Activated CD4-positive, alpha-beta T cell treated with anti-CD3 and anti-CD28 coated beads for 48 hours (primary cell): ENCODE results near the gene MRPL51.

Experiments
- DNase-seq: peaks from one replicate; pipeline ENCODE4 v3.0.0-alpha.2; 2020

The MRPL51 gene

DNA sequence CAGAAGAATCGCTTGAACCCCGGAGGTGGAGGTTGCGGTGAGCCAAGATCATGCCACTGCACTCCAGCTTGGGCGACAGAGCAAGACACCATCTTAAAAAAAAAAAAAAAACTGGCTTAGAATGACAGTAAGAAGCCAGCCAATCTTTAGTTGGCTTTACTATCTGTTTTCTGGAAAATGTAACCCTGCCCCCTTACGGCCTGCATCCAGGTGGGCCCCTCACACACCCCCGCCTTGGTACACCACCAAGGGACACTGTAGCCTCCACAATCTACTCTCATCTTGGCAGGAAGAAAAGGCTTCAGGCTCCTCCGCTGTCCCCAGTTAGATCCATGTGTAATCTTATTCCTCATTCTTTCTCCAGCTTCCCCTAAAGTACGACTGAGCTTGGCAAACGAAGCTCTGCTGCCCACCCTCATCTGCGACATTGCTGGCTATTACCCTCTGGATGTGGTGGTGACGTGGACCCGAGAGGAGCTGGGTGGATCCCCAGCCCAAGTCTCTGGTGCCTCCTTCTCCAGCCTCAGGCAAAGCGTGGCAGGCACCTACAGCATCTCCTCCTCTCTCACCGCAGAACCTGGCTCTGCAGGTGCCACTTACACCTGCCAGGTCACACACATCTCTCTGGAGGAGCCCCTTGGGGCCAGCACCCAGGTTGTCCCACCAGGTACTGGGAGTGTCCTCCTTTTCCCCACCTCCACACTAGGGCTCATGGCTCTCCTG, 34.6 kb downstream of the MRPL51 start:
- no peak for DNase-seq

DNA sequence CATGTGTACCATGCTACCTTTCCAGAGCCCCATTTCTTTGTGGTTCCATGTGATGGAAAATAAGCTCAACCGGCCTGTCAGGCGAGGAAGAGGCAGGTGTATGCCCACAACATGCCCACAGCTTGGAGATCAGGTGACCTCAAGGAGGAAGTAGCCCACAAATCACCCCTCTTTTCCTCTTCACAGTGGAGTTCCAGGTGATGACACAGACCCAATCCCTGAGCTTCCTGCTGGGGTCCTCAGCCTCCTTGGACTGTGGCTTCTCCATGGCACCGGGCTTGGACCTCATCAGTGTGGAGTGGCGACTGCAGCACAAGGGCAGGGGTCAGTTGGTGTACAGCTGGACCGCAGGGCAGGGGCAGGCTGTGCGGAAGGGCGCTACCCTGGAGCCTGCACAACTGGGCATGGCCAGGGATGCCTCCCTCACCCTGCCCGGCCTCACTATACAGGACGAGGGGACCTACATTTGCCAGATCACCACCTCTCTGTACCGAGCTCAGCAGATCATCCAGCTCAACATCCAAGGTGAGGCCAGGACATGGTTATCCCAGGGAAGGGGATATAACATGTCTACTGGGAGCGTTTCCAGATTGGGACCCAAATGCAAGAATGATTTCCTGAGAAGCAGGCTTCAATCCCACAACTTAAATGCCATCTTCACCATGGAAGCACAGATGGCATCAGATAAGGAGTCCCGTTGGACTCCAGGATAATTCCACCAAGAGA, 35.7 kb downstream of the MRPL51 start:
- DNase-seq: no peak

DNA sequence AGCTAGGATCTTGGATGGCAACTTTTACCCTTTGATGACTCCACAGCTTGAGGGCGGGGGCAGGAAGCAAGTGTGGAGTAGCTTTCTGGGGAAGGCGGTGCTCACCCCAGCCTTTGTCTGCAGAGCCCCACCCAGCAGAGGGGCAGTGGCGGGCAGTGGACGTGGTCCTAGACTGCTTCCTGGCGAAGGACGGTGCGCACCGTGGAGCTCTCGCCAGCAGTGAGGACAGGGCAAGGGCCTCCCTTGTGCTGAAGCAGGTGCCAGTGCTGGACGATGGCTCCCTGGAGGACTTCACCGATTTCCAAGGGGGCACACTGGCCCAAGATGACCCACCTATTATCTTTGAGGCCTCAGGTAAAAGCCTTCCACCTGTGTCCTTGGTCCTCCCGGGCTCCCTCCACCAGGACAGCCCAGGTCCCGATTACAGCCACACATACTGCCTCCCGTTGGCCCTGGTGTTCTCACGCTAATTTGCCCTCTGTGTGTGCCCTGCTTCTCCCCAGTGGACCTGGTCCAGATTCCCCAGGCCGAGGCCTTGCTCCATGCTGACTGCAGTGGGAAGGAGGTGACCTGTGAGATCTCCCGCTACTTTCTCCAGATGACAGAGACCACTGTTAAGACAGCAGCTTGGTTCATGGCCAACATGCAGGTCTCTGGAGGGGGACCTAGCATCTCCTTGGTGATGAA, 40.0 kb downstream of the MRPL51 start:
- no peak for DNase-seq

DNA sequence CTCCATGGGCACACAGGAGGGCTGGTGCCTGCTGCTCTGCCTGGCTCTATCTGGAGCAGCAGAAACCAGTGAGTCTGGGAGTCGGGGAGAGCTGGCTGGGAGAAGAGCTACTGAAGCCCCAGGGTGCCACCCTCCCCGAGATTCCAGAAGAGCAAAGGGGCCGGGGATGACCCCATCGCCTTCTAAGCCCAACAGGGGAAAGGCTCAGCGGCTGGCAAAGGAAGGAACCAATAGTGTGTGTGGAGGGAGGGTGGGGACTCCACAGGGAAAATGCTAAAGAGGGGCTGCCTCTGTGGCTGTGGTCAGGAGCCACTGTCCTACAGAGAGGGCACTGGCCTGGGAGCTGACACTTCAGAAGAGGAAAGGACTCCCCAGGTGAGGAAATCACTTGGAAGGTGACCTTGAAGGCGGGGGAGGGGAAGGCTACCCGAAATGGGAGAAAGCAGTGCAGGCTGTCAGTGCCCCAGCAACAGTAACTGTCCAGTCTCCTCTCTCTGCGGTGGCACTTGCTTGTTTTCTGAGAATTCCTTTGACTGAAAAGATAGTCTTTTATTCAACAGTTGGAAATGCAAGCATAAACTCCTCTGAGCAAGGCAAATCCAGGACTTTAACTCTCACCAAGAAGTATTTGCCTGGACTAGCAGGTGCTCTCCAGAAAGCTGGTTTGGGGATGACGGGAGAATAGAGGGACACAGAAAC, 40.7 kb downstream of the MRPL51 start:
- DNase-seq: no peak

DNA sequence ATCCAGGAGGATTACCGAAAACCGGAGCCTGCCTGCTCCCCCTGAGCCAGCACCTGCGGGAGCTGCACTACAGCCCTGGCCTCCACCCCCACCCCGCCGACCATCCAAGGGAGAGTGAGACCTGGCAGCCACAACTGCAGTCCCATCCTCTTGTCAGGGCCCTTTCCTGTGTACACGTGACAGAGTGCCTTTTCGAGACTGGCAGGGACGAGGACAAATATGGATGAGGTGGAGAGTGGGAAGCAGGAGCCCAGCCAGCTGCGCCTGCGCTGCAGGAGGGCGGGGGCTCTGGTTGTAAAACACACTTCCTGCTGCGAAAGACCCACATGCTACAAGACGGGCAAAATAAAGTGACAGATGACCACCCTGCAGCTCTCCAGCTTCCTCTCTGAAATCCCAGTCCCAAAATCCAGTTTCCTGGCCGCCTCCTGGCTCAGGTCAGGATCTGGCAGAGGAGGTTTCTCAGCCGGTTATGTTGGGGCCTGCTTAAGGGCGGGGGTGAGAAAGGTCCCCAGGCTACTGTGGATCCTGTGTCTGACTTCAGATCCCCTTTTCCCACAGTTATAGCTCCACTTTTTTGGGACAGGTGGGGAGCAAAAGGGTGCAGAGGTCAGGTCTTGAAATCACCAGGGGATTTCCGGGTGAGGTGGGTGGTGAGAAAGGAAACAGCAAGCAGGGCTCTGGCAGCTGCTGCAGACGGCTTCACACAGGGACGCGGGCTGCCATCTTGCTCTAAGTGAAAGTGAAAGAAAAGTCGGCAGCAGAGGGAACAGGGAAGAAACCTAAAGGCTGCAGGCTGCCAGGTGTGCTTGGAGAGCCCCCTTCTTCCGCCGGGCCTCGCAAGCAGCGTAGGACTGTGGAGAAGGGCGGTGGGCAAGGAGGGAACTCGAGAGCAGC, 41.5 kb downstream of the MRPL51 start, which contains the start of gene TAPBPL:
TSS of gene TAPBPL (plus strand) at position 695 of the 897 bp plus-strand sequence. CDS start 207 bp downstream, outside the sequence.
- DNase-seq: peak; percentile 85

DNA sequence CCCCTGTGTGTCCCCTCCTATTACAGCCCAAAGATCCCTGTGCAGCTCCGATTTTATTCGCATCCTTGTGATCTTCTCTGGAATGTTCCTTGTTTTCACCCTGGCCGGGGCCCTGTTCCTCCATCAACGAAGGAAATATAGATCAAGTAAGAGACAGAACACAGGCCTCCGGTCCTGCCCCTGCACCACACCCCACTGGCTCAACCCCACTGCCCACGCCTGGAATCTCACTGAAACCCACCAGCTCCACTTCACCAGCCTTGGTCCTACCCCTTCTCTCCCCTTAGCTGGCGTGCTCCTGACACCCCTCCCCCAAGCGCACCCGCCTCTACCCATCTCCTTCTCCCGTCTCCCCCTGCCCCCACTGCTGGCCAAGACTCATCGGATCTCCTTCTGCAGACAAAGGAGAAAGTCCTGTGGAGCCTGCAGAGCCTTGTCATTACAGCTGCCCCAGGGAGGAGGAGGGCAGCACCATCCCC, 42.2 kb downstream of the MRPL51 start:
- peak; percentile 56 for DNase-seq

DNA sequence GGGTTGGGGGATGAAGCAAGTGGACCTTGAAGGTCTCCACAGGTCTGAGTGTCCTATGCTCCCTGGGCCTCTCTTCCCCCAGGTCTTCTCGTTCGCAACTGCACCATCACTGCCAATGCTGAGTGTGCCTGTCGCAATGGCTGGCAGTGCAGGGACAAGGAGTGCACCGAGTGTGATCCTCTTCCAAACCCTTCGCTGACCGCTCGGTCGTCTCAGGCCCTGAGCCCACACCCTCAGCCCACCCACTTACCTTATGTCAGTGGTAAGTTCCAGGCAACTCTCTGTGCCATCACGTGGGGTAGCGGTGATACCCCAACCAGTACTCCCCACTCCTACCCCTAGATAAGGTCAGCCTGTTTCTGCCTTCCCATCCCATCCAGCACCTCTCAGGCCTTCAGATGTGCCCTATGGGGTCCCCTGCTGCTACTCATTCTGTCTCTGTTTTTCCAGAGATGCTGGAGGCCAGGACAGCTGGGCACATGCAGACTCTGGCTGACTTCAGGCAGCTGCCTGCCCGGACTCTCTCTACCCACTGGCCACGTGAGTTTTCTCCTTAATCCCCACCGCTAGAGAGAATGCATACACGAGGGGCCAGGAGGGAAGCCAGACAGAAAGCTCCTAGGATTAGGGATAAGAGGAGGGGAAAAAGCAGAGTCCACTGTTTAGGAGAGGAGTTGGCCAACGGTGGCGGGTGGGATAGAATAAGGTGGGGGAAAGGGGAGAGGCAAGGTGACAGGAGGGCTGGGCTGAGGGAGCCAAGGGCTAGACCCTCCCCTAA, 42.8 kb downstream of the MRPL51 start:
- DNase-seq: no peak

DNA sequence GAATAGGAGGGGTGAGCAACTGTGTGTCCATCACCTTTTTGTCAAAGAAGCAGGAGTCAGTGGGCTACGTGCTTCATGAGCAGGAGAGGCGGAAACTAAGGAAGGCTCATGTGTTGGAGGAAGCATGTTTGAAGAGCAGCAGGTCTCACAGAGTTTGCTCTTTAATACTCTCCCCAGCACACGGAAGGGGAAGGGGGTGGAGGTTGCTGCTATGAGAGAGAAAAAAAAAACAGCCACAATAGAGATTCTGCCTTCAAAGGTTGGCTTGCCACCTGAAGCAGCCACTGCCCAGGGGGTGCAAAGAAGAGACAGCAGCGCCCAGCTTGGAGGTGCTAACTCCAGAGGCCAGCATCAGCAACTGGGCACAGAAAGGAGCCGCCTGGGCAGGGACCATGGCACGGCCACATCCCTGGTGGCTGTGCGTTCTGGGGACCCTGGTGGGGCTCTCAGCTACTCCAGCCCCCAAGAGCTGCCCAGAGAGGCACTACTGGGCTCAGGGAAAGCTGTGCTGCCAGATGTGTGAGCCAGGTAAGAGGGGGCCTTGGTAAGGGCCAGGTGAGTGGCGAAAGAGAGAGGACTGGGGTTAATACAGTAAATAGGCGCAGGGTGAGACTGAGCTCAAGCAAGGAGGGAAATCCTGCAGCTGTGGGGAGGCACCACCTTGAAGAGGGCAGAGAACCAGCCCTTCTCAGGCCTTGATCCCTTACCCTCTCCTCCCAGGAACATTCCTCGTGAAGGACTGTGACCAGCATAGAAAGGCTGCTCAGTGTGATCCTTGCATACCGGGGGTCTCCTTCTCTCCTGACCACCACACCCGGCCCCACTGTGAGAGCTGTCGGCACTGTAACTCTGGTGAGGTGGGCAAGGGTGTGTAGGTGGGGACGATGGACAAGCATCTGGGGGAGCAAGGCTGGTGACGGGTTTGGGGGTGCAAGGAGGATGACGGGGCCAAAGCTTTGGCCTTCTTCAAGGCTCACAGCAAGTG, 48.1 kb downstream of the MRPL51 start, which contains the start of gene CD27:
TSS of gene CD27 (plus strand) at position 252 of the 985 bp plus-strand sequence. CDS start at position 393, 141 bp downstream.
- DNase-seq: no peak

DNA sequence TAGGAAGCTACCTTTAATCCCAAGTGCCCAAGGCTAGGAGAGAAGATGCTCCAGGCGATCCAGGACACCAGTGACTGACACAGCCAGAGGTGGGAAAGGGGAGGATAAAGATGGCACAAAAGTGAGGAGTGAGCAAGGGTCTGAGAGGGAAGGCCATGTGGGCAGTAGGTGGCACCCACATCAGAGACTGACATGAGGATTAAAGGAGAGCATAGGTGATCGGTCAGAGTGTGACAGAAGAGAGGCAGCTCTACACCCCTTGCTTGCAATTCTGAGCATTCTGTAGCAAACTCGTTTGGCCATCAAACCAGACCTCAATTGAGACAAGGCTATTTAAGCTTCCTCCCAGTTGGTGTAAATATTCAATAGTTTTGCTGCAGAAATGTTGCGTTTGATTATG, 49.0 kb downstream of the MRPL51 start:
- DNase-seq: no peak

DNA sequence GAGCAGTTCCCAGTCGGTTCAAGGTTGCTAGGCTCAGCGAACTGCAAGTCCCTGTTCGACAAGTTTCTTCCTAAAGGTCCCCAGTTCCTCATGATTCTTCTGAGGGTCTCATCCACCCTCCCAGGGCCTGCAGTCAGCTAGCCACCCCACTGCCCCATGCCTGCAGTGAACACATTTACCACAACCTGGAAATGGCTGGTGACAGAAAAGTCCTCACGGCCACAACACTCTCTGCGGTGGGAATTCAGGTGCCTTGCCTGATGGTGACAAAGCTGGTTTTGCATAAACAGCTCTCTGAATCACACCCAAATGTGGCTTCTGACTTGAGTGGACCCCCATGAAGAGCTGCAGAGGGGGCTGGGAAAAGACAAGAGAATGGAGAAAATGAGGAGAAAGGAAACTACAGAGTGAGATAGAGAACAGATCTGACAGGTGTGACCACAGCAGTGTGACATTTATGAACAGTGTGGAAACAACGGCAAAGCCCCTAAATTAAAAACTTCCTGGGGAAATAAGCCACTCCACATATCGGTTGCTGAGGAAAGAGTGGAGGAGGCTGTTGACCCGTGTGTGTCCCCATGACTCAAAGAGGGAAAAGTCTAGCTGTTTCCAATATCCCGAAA, 49.6 kb downstream of the MRPL51 start:
- peak; percentile 74 for DNase-seq

DNA sequence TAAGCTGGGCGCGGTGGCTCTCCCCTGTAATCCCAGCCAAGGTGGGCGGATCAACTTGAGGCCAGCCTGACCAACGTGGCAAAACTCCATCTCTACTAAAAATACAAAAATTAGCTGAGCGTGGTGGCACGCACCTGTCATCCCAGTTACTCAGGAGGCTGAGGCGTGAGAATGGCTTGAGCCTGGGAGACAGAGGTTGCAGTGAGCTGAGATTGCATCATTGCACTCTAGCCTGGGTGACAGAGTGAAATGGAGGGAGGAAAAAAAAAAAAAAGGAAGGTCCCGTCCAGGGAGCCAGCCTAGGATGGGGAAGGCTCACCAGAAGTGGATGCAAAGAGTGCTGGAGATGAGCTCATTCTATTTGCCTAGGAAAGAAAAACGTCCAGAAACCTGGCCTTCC, 50.2 kb downstream of the MRPL51 start:
- no peak for DNase-seq
